Stimulated activated naive CD8-positive, alpha-beta T cell treated with anti-CD3 and anti-CD28 coated beads, Interleukin-15, amount 100 ng/mL, for 72 hours (primary cell): Measurements from ENCODE around the gene SMYD3.
"Not testable (repeated sequence)": the region's sequence is repeated elsewhere in the genome, so short reads cannot be mapped to it uniquely, and the experiment has no call there.

ENCODE experiments used
- ATAC-seq: fragments of 150-1000 bp; cut with Tn5 transposase; 2 replicates; pipeline ENCODE4 v1.10.0; 2021; ENCODE audit warnings: mild to moderate bottlenecking, moderate library complexity
- DNase-seq, 2 donors: peaks; one replicate each; pipeline ENCODE4 v3.0.0; 2021 to 2022
- H3K27ac Mint-ChIP-seq, 2 donors: one replicate each; pipeline ENCODE4 v1.8.0; 2022; ENCODE audit warnings: mild to moderate bottlenecking in 2 of 2, mixed read lengths in 2 of 2, moderate library complexity in 2 of 2
- H3K27me3 Mint-ChIP-seq: one replicate; pipeline ENCODE4 v1.8.0; 2022; ENCODE audit warnings: mixed read lengths
- H3K4me1 Mint-ChIP-seq: one replicate; pipeline ENCODE4 v1.8.0; 2022; ENCODE audit warnings: mild to moderate bottlenecking, mixed read lengths
- H3K4me3 Mint-ChIP-seq, 2 donors: one replicate each; pipeline ENCODE4 v1.8.0; 2022; ENCODE audit warnings: mild to moderate bottlenecking in 2 of 2, mixed read lengths in 2 of 2, moderate library complexity in 1 of 2
- H3K9me3 Mint-ChIP-seq, 2 donors: one replicate each; pipeline ENCODE4 v1.8.0; 2022; ENCODE audit warnings: mixed read lengths in 2 of 2

SMYD3 gene

DNA sequence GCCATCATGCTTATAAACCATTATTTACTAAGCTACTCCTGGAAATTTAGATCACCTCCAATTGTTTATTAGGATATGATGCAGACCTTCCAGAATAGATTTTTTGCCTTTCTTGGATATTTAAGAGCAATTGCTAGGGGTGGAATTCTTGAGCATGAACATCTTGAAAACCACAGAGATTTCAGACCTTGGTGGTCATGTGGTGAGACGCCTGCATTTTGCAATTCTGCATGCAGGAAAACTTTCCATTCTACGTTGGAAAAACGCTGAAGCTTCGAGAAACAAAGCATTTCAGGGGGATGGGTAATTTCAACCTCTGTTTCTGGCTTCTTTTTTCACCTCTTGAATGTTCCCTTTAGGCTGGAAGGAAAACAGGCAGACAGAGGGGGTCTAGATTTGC is 756.0 kb downstream of the SMYD3 start:
- DNase-seq (no peak), ATAC-seq (no peak)
- Mint-ChIP-seq H3K27me3 (no peaks in the 10 kb centered on the region), H3K4me1 (no peaks in the 10 kb centered on the region), H3K4me3 (no peak overlapping the region), H3K9me3 (peaks cover 19 to 41% of the 10 kb centered on the region in 2 donors), H3K27ac (no peak overlapping the region)

- no peaks in the 10 kb centered on the region for H3K27me3 Mint-ChIP-seq
Measured at GRCh38 chr1:245750261-245750660, 756.8 kb downstream of the SMYD3 start.

DNA sequence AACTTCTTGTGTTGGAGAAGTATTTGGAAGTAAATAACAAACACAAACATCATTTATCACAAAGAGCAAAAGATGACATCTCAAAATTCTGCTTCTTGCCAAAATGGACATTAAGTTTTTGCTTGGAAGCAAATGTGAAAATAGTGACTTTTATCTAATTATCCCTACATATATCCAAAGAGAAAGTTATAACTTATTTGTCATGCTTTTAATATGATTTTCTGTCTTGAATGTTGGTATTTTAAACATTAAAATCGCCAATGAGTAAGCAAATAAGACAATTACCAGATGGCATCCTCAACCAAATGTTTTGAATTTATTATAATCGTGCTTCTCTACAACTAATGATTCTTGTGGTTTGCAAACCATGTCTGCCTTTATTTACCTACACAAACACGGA is 758.0 kb downstream of the SMYD3 start:
- ATAC-seq (no peak), DNase-seq (no peak)
- H3K27me3 Mint-ChIP-seq = no peaks in the 10 kb centered on the region
- no peak overlapping the region for H3K4me3 Mint-ChIP-seq
- H3K9me3 Mint-ChIP-seq = peaks cover 22 to 51% of the 10 kb centered on the region in 2 donors
- no peak overlapping the region for H3K27ac Mint-ChIP-seq
- H3K4me1 Mint-ChIP-seq = no peaks in the 10 kb centered on the region

More at GRCh38 chr1:245750261-245750660, 756.8 kb downstream of the SMYD3 start:
- no peak for ATAC-seq
- Mint-ChIP-seq H3K27ac (no peak overlapping the region), H3K4me3 (no peak overlapping the region), H3K9me3 (peaks cover 18 to 41% of the 10 kb centered on the region in 2 donors), H3K4me1 (no peaks in the 10 kb centered on the region)
- DNase-seq = no peak

- Mint-ChIP-seq H3K4me3 (no peak overlapping the region), H3K27me3 (no peaks in the 10 kb centered on the region), H3K27ac (no peak overlapping the region), H3K4me1 (no peaks in the 10 kb centered on the region), H3K9me3 (peaks cover 22 to 54% of the 10 kb centered on the region in 2 donors)
- no peak for DNase-seq
- ATAC-seq = no peak
Measured at GRCh38 chr1:245748646-245749045, 758.4 kb downstream of the SMYD3 start.

DNA sequence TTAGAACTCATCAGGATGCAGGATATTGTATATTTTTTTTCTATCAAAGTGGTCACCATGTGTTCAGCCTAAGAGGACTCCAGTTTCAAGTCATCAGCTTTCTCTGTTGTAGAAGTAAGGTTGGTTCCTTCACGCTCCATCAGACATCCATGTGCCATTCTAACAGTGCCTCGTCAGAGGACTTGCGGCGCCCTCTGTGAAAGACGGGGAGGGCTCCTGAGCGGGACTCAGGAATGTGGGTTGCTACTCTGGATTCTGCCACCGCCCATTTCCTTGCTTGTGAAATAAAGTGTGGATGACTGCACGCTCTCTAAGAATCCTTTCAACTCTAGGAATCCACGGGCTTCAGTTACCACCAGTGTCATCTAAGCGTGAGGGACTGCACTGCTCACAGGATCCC is 758.8 kb downstream of the SMYD3 start:
- Mint-ChIP-seq H3K4me1 (no peaks in the 10 kb centered on the region), H3K4me3 (no peak overlapping the region), H3K9me3 (peaks cover 22 to 54% of the 10 kb centered on the region in 2 donors), H3K27me3 (no peaks in the 10 kb centered on the region), H3K27ac (no peak overlapping the region)
- DNase-seq (no peak), ATAC-seq (no peak)

DNA sequence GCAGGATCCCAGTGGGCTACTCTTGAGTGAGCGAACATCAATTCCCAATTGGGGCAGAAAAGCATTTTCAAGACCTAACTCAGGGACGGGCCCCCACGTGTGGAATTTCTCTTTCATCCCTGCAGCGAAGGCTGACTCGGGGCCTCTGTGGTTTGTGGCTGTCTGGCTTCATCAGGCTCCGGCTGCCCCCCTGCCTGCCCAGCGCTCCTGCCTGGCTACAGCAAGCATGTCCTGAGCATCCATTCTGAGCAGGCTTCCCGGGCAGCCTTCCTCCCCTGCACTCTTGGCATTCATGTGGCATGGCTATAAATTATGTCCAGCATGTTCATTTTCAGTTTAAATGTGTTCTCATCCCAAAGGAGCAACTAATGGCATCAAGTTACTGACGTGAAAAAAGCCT is 764.2 kb downstream of the SMYD3 start:
- no peak overlapping the region for H3K4me3 Mint-ChIP-seq
- ATAC-seq (no peak), DNase-seq (no peak)
- no peak overlapping the region for H3K27ac Mint-ChIP-seq
- H3K27me3 Mint-ChIP-seq = no peaks in the 10 kb centered on the region
- peaks cover 25 to 46% of the 10 kb centered on the region in 2 donors for H3K9me3 Mint-ChIP-seq
- no peaks in the 10 kb centered on the region for H3K4me1 Mint-ChIP-seq

- not testable (repeated sequence) for H3K27me3 Mint-ChIP-seq, ATAC-seq, H3K4me3 Mint-ChIP-seq, H3K27ac Mint-ChIP-seq, DNase-seq, H3K4me1 Mint-ChIP-seq
- peaks cover 12 to 35% of the 10 kb centered on the region in 2 donors for H3K9me3 Mint-ChIP-seq
Measured at GRCh38 chr1:245740336-245740735, 766.7 kb downstream of the SMYD3 start.

GRCh38 chr1:245730801-245731200 is 776.3 kb downstream of the SMYD3 start:
- Mint-ChIP-seq H3K9me3 (peaks cover 56 to 73% of the 10 kb centered on the region in 2 donors), H3K27ac (no peak overlapping the region), H3K4me3 (no peak overlapping the region), H3K27me3 (no peaks in the 10 kb centered on the region), H3K4me1 (no peaks in the 10 kb centered on the region)
- DNase-seq = no peak
- no peak for ATAC-seq

GRCh38 chr1:245728035-245728434 is 779.0 kb downstream of the SMYD3 start:
- not testable (repeated sequence) for H3K4me3 Mint-ChIP-seq, DNase-seq, ATAC-seq, H3K27me3 Mint-ChIP-seq, H3K4me1 Mint-ChIP-seq, H3K27ac Mint-ChIP-seq
- peaks cover 51 to 79% of the 10 kb centered on the region in 2 donors for H3K9me3 Mint-ChIP-seq

DNA sequence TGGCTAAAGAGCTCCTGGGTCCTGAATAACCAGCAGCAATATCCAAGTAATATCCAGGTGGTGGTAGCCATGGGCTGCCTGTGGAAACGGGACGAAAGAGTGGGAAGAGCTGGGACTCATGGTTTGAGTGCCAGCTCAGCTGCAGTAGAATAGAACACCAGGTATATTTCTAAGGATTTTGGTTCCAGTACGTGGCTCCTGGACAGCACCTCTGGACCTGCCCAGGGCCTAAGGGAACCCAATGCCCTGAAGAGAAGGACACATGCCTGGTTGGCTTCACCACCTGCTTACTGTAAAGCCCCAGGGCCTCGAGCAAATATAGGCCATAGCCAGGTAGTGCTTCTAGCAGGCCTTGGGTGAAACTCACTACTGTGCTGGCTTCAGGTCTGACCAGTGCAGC is 785.6 kb downstream of the SMYD3 start:
- DNase-seq (no peak), ATAC-seq (no peak)
- H3K9me3 Mint-ChIP-seq = peaks cover 3 to 25% of the 10 kb centered on the region in 2 donors
- H3K4me3 Mint-ChIP-seq = no peak overlapping the region
- no peak overlapping the region for H3K27ac Mint-ChIP-seq
- H3K27me3 Mint-ChIP-seq = no peaks in the 10 kb centered on the region
- no peaks in the 10 kb centered on the region for H3K4me1 Mint-ChIP-seq

DNA sequence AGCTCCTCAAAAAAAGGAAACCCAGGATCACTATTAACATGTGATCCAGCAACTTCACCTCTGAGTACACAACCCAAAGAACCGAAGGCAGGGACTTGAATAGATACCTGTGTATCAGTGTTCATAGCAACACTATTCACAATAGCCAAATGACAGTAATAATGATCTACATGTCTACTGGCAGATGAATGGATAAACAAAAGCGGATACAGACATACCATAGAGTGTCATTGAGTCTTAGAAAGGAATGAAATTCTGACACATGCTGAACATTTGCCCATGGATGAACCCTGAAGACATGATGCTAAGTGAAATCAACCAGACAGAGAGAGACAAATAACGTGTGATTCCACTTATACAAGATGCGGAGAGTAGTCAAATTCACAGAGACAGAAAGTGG is 788.1 kb downstream of the SMYD3 start:
- Mint-ChIP-seq H3K9me3 (no peaks in the 10 kb centered on the region), H3K4me3 (no peak overlapping the region), H3K27me3 (no peaks in the 10 kb centered on the region), H3K4me1 (no peaks in the 10 kb centered on the region), H3K27ac (no peak overlapping the region)
- DNase-seq = no peak
- no peak for ATAC-seq

DNA sequence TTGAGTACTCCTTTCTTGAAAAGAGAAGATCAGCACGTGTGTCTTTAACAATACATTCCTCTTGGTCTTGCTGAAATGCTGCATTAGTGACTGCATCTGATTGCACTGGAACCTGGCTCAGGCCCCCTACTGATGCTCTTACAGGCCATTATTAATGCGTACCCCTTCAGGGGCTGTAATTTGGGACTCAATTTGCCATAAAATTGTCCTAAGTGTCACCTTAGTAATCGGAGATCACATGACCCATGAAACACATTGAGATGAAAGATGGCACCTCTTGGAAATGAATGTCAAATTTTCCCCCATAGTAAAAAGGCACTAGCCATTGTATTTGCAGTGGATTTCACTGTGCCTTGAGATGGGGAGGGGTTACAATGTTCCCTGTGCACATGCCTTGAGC is 789.0 kb downstream of the SMYD3 start:
- Mint-ChIP-seq H3K4me3 (no peak overlapping the region), H3K4me1 (no peaks in the 10 kb centered on the region), H3K27ac (no peak overlapping the region), H3K27me3 (no peaks in the 10 kb centered on the region), H3K9me3 (no peaks in the 10 kb centered on the region)
- DNase-seq (no peak), ATAC-seq (no peak)

GRCh38 chr1:245717611-245718010 is 789.5 kb downstream of the SMYD3 start:
- ATAC-seq (no peak), DNase-seq (no peak)
- H3K4me3 Mint-ChIP-seq = no peak overlapping the region
- no peaks in the 10 kb centered on the region for H3K4me1 Mint-ChIP-seq
- no peaks in the 10 kb centered on the region for H3K9me3 Mint-ChIP-seq
- H3K27ac Mint-ChIP-seq = no peak overlapping the region
- no peaks in the 10 kb centered on the region for H3K27me3 Mint-ChIP-seq

GRCh38 chr1:245716561-245716960 is 790.5 kb downstream of the SMYD3 start:
- H3K4me3 Mint-ChIP-seq = no peak overlapping the region
- H3K27ac Mint-ChIP-seq = no peak overlapping the region
- no peaks in the 10 kb centered on the region for H3K9me3 Mint-ChIP-seq
- H3K4me1 Mint-ChIP-seq = no peaks in the 10 kb centered on the region
- no peaks in the 10 kb centered on the region for H3K27me3 Mint-ChIP-seq
- DNase-seq (no peak), ATAC-seq (no peak)

DNA sequence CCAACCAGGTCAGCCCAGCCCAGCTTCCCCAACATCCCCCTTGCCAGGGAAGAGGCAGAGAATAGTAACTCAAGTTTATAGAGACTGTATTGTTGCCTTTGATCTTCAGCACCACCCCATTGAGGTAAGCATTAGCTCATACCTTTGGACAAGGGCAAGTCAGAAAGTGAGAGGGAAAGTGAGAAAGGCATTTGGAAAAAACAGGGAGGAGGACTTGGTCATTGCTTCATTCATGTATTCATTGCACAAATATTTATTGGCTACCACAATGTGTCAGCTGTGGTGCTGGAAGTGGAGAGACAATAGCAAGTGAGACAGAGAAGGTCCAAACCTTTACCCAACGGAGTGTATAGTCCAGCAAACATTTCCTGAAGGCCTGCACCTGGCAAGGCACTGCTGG is 791.1 kb downstream of the SMYD3 start:
- Mint-ChIP-seq H3K4me1 (no peaks in the 10 kb centered on the region), H3K9me3 (no peaks in the 10 kb centered on the region), H3K27ac (no peak overlapping the region), H3K27me3 (no peaks in the 10 kb centered on the region), H3K4me3 (no peak overlapping the region)
- ATAC-seq (no peak), DNase-seq (no peak)

DNA sequence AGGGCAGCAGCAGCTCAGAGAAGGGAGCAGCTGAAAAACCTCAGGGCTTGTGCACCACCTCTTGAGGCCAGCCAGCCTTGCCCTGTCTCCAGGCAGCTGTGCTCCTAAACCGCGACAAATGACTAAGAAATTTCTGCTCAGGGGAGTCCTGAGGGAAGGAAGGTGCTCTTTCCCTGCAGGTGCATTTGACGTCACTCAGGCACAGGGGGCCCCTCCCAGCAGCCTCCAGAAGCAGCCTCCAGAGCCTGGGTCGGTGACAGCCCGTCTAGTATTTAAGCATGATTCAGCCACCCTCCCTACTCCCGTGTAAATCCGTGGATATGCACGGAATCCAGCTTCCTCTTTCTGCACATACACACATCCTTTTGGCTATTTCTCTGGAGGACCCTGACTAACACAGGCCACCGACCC is 791.8 kb downstream of the SMYD3 start:
- Mint-ChIP-seq H3K4me1 (no peaks in the 10 kb centered on the region), H3K9me3 (no peaks in the 10 kb centered on the region), H3K27ac (peak overlapping the region in 1 of 2 donors; percentile 40), H3K27me3 (no peaks in the 10 kb centered on the region), H3K4me3 (no peak overlapping the region)
- no peak for DNase-seq
- no peak for ATAC-seq

DNA sequence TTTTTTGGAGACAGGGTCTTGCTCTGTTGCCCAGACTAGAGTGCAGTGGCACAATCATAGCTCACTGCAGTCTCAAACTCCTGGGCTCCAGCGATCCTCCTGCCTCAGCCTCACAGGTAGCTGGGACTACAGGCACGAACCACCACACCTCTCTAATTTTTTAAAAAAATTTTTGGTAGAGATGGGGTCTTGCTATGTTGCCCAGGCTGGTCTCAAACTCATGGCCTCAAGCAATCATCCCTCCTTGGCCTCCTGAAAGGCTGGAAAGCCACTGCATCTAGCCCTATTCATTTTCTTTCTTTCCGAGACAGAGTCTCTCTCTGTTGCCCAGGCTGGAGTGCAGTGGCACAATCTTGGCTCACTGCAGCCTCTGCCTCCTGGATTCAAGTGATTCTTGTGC is 793.1 kb downstream of the SMYD3 start:
- not testable (repeated sequence) for H3K27ac Mint-ChIP-seq, H3K9me3 Mint-ChIP-seq

More for the DNA sequence above, 793.1 kb downstream of the SMYD3 start:
- not testable (repeated sequence) for DNase-seq, H3K4me1 Mint-ChIP-seq, H3K4me3 Mint-ChIP-seq, ATAC-seq, H3K27me3 Mint-ChIP-seq
